K562 (cell line): ENCODE results near the gene DNAJC17. TPM values are rescaled to one million over a fixed set of nuclear protein-coding genes. Genes with fewer than 3 reads are reported as not detected.

Experiments
- CAMTA2 ChIP-seq: fragments of 250-450 bp; sonication (Bioruptor Pico); conservative IDR thresholded peaks from 2 replicates; pipeline ENCODE4 v1.5.1; 2022
- CBFA2T3 ChIP-seq: fragments of 450-650 bp; IDR thresholded peaks from 2 replicates; pipeline ENCODE4 v1.6.1; 2017
- DACH1 ChIP-seq: fragments of 450-650 bp; IDR thresholded peaks from 2 replicates; pipeline ENCODE4 v1.6.1; 2018; ENCODE audit not compliant: partially characterized antibody
- ELF1 ChIP-seq: fragments of 200-800 bp; sonication (Bioruptor generic); IDR thresholded peaks from 2 replicates; pipeline ENCODE4 v1.6.1; 2016; ENCODE audit warnings: missing genetic modification characterization, missing compliant biosample characterization
- FOXM1 ChIP-seq, 2 experiments: fragments of 450-650 bp in 1 of 2; sonication (generic) in 1 of 2; formaldehyde crosslinking in 1 of 2; IDR thresholded peaks; 2 replicates each; pipeline versions ENCODE4 v1.6.1 to v1.9.0; 2017 to 2022; ENCODE audit warnings: low read depth in 2 of 2, mild to moderate bottlenecking in 2 of 2, missing genetic modification reagents in 1 of 2, moderate library complexity in 1 of 2
- HNRNPL ChIP-seq: fragments of 200-400 bp; formaldehyde crosslinking; IDR thresholded peaks from 2 replicates; pipeline ENCODE4 v1.6.1; 2017; ENCODE audit warnings: low read depth, mild to moderate bottlenecking, low read length
- LCOR ChIP-seq: sonication (generic); formaldehyde crosslinking; IDR thresholded peaks from 2 replicates; pipeline ENCODE4 v1.8.0; 2022; ENCODE audit warnings: mild to moderate bottlenecking, missing genetic modification reagents
- MAZ ChIP-seq, 2 experiments: fragments of 450-650 bp in 1 of 2; sonication (generic) in 1 of 2; formaldehyde crosslinking; IDR thresholded peaks in 1 of 2; conservative IDR thresholded peaks in 1 of 2; 2 replicates each; pipeline versions ENCODE4 v1.4.0 to v1.5.0; 2020; ENCODE audit warnings: mild to moderate bottlenecking in 1 of 2, missing genetic modification reagents in 1 of 2
- NR2C1 ChIP-seq, 2 experiments: fragments of 450-650 bp; IDR thresholded peaks; 2 replicates each; pipeline ENCODE4 v1.6.1; 2017; ENCODE audit warnings: mild to moderate bottlenecking in 2 of 2, antibody characterized with exemption in 1 of 2, inconsistent platforms in 1 of 2, missing compliant biosample characterization in 1 of 2, missing genetic modification characterization in 1 of 2
- POLR2A ChIP-seq: fragments of 450-650 bp; conservative IDR thresholded peaks from 2 replicates; pipeline ENCODE4 v1.6.1; 2016
- RB1 ChIP-seq: fragments of 450-650 bp; IDR thresholded peaks from 2 replicates; pipeline ENCODE4 v1.6.1; 2017; ENCODE audit warnings: low read depth, mild to moderate bottlenecking
- TAF1 ChIP-seq: IDR thresholded peaks from 2 replicates; pipeline ENCODE4 v1.6.1; 2011; ENCODE audit warnings: mild to moderate bottlenecking, low read length, moderate library complexity; ENCODE audit not compliant: insufficient read depth, control insufficient read depth, severe bottlenecking; ENCODE audit errors: extremely low read depth
- TRIM25 ChIP-seq: fragments of 450-650 bp; IDR thresholded peaks from 2 replicates; pipeline ENCODE4 v1.7.0; 2016; ENCODE audit warnings: borderline replicate concordance
- ZEB2 ChIP-seq: fragments of 450-650 bp; IDR thresholded peaks from 2 replicates; pipeline ENCODE4 v1.6.1; 2016
- ZFP36 ChIP-seq: fragments of 150-350 bp; IDR thresholded peaks from 2 replicates; pipeline ENCODE4 v1.6.1; 2018; ENCODE audit warnings: low read length, low read depth; ENCODE audit not compliant: partially characterized antibody
- ZFX ChIP-seq: sonication (generic); formaldehyde crosslinking; IDR thresholded peaks from 2 replicates; pipeline ENCODE4 v1.8.0; 2022; ENCODE audit warnings: mild to moderate bottlenecking, missing genetic modification reagents, moderate library complexity
- ZNF24 ChIP-seq: fragments of 450-650 bp; IDR thresholded peaks from 2 replicates; pipeline ENCODE4 v1.6.1; 2016
- ZNF395 ChIP-seq: fragments of 200-800 bp; sonication (Bioruptor generic); IDR thresholded peaks from 2 replicates; pipeline ENCODE4 v1.6.1; 2017; ENCODE audit warnings: missing genetic modification characterization, missing compliant biosample characterization
- polyA plus RNA-seq, 8 experiments: library from polyadenylated mRNA; depleted of rRNA in 4 of 8; stranded (reverse) in 5 of 8; unstranded in 3 of 8; fragments of >200 nt; fragmentation: Nextera tagmentation in 2 of 8; fragmentation: Illumina TruSeq in 1 of 8; extraction: Ambion mirVana in 2 of 8; extraction: Trizol in 1 of 8; gene quantifications; 2 replicates each; pipeline versions ENCODE4 v1.2.1 to v1.2.3, GENCODE V29; 2011 to 2014; ENCODE audit warnings: inconsistent platforms in 1 of 8, missing spikeins in 1 of 8
- total RNA-seq, 7 experiments: library from RNA; depleted of rRNA in 6 of 7; stranded (reverse); fragments of >200 nt in 6 of 7; fragmentation: Illumina TruSeq in 2 of 7; extraction: Trizol in 2 of 7; gene quantifications; 2 replicates each; pipeline versions ENCODE4 v1.2.1 to v1.2.3, GENCODE V29; 2011 to 2021; ENCODE audit warnings: low replicate concordance in 1 of 7
- TF ChIP-seq, protein P1 (sequence below), 2 experiments: fragments of 250-450 bp in 1 of 2; fragments of 450-650 bp in 1 of 2; sonication (Bioruptor Pico) in 1 of 2; IDR thresholded peaks; 2 replicates each; pipeline versions ENCODE4 v1.6.1 to v1.8.0; 2016 to 2021; ENCODE audit warnings: mild to moderate bottlenecking in 2 of 2, moderate library complexity in 2 of 2, missing compliant biosample characterization in 1 of 2, missing genetic modification characterization in 1 of 2
- TF ChIP-seq, protein P2 (sequence below): sonication (generic); formaldehyde crosslinking; IDR thresholded peaks from 2 replicates; pipeline ENCODE4 v1.8.0; 2022; ENCODE audit warnings: missing genetic modification reagents, mild to moderate bottlenecking, moderate library complexity, borderline replicate concordance
- TF ChIP-seq, protein P3 (sequence below): IDR thresholded peaks from 2 replicates; pipeline ENCODE4 v1.6.1; 2014; ENCODE audit warnings: antibody characterized with exemption

DNAJC17 gene
- total and polyA plus RNA-seq, 9 of the 15 experiments (the other 6 are each of a cell fraction or from before 2014, with no cell fraction given): 2.4 to 79.4 (median 44.2) TPM

DNA sequence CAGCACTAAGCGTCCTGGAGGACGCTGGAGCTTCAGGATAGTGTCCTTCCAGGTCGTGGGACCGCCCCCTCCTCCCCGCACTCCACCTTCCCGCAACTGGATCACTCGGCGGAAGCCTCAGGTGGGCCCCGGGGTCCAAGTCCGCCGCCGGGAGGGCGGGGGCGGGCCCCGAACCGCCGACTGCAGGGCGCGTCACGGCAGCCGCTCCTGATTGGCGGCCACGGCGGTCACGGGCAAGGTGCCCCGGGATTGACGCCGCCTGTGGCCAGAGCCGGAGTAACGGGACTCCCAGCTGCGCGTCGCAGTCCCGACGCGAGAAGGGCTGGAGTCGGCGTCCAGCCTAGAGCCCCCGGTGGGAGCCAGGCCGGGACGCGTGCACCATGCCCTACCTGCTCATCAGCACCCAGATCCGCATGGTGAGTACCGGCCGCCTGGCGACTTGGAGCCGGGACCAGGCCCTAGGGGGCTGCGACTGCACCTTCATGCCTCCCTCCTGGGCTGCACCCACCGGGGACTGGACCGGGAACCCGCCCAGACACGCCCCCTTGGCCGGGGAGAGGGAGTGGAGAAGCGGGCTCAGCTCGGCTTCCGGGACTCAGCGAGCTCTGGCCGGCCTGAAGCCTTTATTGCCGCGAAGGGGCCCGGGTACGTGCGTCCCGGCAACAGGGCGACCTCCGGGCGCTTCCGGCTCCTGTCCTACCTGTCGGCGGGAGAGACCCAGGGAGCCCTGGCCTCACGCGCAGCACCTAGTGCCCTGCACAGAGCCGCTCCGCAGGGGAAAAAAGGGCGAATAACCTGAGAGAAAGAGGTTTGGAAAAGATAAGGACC lies 43.3 kb downstream of the DNAJC17 start, which contains the start of gene GCHFR (continued):
- peak; percentile 57 for TF ChIP-seq DACH1
- TF ChIP-seq, protein P1, sequence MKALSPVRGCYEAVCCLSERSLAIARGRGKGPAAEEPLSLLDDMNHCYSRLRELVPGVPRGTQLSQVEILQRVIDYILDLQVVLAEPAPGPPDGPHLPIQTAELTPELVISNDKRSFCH (CRISPR knock-in tag; IDR thresholded peaks at IDR 0.05): no peak
- TF ChIP-seq, protein P1 (tag; IDR thresholded peaks at IDR 0.05): peak; percentile 31; the same call in 1 of the 2 replicates
- peak; percentile 22; the same call in 1 of the 2 replicates for TF ChIP-seq LCOR
- peak; percentile 85 for TF ChIP-seq HNRNPL
- no peak for TF ChIP-seq ZNF24
- TF ChIP-seq, protein P2, sequence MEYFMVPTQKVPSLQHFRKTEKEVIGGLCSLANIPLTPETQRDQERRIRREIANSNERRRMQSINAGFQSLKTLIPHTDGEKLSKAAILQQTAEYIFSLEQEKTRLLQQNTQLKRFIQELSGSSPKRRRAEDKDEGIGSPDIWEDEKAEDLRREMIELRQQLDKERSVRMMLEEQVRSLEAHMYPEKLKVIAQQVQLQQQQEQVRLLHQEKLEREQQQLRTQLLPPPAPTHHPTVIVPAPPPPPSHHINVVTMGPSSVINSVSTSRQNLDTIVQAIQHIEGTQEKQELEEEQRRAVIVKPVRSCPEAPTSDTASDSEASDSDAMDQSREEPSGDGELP (CRISPR knock-in tag): peak; percentile 90
- peak; percentile 89 for TF ChIP-seq ZNF395
- TF ChIP-seq POLR2A: peak; percentile 68
- peak; percentile 28; the same call in 1 of the 2 replicates for TF ChIP-seq ZEB2
- TF ChIP-seq ZFX (CRISPR knock-in tag): peak; percentile 83
- TF ChIP-seq ZFP36: no peak
- TF ChIP-seq MAZ (CRISPR knock-in tag; conservative IDR thresholded peaks at IDR 0.05 in 1 of 2, IDR thresholded peaks at IDR 0.05 in 1 of 2): peak; percentile 43 to 74; a peak in 1 of 4 replicates
- peak; percentile 75 for TF ChIP-seq RB1
- no peak for TF ChIP-seq FOXM1 (IDR thresholded peaks at IDR 0.05; ENCODE audit: low read depth)
- TF ChIP-seq FOXM1 (CRISPR knock-in tag; IDR thresholded peaks at IDR 0.05; ENCODE audit: low read depth): peak; percentile 63; the same call in 1 of the 2 replicates
- no peak for TF ChIP-seq CBFA2T3
- TF ChIP-seq NR2C1 (IDR thresholded peaks at IDR 0.05): no peak
- no peak for TF ChIP-seq NR2C1 (tag; IDR thresholded peaks at IDR 0.05)
- TF ChIP-seq, protein P3, sequence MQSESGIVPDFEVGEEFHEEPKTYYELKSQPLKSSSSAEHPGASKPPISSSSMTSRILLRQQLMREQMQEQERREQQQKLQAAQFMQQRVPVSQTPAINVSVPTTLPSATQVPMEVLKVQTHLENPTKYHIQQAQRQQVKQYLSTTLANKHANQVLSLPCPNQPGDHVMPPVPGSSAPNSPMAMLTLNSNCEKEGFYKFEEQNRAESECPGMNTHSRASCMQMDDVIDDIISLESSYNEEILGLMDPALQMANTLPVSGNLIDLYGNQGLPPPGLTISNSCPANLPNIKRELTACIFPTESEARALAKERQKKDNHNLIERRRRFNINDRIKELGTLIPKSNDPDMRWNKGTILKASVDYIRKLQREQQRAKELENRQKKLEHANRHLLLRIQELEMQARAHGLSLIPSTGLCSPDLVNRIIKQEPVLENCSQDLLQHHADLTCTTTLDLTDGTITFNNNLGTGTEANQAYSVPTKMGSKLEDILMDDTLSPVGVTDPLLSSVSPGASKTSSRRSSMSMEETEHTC: peak; percentile 37; the same call in 1 of the 2 replicates
- TF ChIP-seq TRIM25: no peak
- 0 out of 2 replicates have a peak, but pooled peaks have one; percentile 52 for TF ChIP-seq ELF1
- peak; percentile 21 for TF ChIP-seq TAF1
- TF ChIP-seq CAMTA2 (CRISPR knock-in tag): no peak
